ENCODE results near the gene GPX2. TPM values are rescaled to one million over a fixed set of nuclear protein-coding genes. Genes with fewer than 3 reads are reported as not detected.

GPX2 gene
- total RNA-seq, 1 donor from 2014 or later = not detected

DNA sequence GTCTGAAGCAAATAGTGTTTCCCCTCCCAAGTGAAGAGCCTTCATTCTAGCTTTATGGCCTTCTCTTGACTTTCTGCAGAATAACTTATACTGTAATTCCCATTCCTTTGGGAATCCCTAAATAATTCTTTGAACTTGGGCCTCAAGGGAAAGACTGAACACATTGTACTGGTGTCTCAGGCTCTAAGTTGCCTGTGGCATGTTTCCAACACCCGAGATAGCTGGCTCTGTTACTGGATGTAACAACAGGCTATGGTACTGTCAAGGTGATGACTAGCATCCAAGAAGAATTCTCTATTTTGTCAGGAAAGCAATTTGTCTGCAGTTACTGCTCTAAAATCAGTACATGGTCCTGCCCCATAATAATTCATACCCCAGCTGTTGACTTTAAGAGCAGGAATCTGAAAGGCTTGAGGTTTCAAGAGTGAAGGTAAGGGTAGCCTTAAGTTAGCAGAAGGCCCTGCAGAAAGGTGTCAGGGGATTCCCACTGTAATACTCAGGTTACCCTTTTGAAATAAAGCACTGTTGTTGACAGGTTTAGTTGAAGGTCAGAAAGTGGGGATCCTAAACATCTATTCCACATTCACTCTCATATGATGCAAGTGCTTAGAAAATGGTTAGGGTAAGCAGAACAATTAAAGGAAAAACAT, 5.2 kb downstream of the GPX2 start:
- peaks cover 2% of the 10 kb centered on the region for H3K4me1 Mint-ChIP-seq (ENCODE audit: low read depth, unreplicated experiment)
- no peak for DNase-seq (ENCODE audit: low read depth)

DNA sequence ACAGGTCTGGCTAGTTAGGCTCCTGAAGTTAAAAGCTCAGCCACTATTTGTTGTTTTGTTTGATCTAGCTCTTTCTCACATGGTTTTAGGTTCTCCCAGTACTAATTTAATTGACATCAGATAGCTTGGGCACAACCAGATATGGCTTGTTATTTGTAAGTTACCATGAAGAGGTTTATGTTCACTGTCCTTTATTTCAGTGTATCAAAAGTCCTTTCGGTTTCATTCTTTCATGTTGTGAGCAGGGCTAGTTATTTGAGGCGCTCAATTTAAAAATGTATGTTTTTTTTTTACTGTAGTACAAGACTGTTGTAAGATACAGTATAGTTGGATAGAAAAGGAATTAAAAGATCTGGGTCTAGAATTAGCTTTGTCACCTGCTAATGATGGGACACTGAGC, 7.0 kb downstream of the GPX2 start:
- H3K9ac ChIP-seq (ENCODE audit: low read length) = no peak overlapping the region
- no peaks in the 10 kb centered on the region for H3K4me1 ChIP-seq (ENCODE audit: insufficient read depth, low read length)
- Mint-ChIP-seq H3K36me3 (ENCODE audit: low read depth, unreplicated experiment) (peaks cover 8% of the 10 kb centered on the region), H3K4me3 (ENCODE audit: unreplicated experiment) (no peak overlapping the region), H3K9me3 (ENCODE audit: unreplicated experiment) (no peaks in the 10 kb centered on the region), H3K27me3 (ENCODE audit: low read depth, unreplicated experiment) (no peaks in the 10 kb centered on the region), H3K4me1 (ENCODE audit: low read depth, unreplicated experiment) (peaks cover 3% of the 10 kb centered on the region), H3K27ac (ENCODE audit: unreplicated experiment) (no peak overlapping the region)
- no peaks in the 10 kb centered on the region for H3K9me3 ChIP-seq (ENCODE audit: insufficient read depth, low read depth, low read length)
- H3K79me2 ChIP-seq (ENCODE audit: insufficient read depth, low read length) = no peaks in the 10 kb centered on the region
- H3K4me2 ChIP-seq (ENCODE audit: low read length) = no peak overlapping the region
- peaks cover 18% of the 10 kb centered on the region for H3K36me3 ChIP-seq (ENCODE audit: insufficient read depth, low read length)
- DNase-seq (ENCODE audit: low read depth) (no peak), FAIRE-seq (no peak)
- H3K27ac ChIP-seq (ENCODE audit: low read depth, low read length) = no peak overlapping the region
- H2AFZ ChIP-seq (ENCODE audit: low read depth, low read length) = no peak overlapping the region
- no peaks in the 10 kb centered on the region for H3K27me3 ChIP-seq (ENCODE audit: insufficient read depth, low read length)
- H3K4me3 ChIP-seq (ENCODE audit: insufficient read depth, low read depth, low read length) = no peak overlapping the region
- H4K20me1 ChIP-seq (ENCODE audit: insufficient read depth, low read length) = peaks cover 27% of the 10 kb centered on the region
- TF ChIP-seq, protein P1, sequence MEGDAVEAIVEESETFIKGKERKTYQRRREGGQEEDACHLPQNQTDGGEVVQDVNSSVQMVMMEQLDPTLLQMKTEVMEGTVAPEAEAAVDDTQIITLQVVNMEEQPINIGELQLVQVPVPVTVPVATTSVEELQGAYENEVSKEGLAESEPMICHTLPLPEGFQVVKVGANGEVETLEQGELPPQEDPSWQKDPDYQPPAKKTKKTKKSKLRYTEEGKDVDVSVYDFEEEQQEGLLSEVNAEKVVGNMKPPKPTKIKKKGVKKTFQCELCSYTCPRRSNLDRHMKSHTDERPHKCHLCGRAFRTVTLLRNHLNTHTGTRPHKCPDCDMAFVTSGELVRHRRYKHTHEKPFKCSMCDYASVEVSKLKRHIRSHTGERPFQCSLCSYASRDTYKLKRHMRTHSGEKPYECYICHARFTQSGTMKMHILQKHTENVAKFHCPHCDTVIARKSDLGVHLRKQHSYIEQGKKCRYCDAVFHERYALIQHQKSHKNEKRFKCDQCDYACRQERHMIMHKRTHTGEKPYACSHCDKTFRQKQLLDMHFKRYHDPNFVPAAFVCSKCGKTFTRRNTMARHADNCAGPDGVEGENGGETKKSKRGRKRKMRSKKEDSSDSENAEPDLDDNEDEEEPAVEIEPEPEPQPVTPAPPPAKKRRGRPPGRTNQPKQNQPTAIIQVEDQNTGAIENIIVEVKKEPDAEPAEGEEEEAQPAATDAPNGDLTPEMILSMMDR (IDR thresholded peaks at IDR 0.05; ENCODE audit: insufficient read depth, low read depth, low read length) = no peak
- TF ChIP-seq EZH2 (IDR thresholded peaks at IDR 0.05; ENCODE audit: insufficient read depth, low read length) = no peak

More for the DNA sequence above, 5.2 kb downstream of the GPX2 start:
- no peak overlapping the region for H3K4me3 ChIP-seq (ENCODE audit: insufficient read depth, low read depth, low read length)
- H3K36me3 ChIP-seq (ENCODE audit: insufficient read depth, low read length) = peaks cover 8% of the 10 kb centered on the region
- Mint-ChIP-seq H3K36me3 (ENCODE audit: low read depth, unreplicated experiment) (peaks cover 8% of the 10 kb centered on the region), H3K27ac (ENCODE audit: unreplicated experiment) (no peak overlapping the region), H3K9me3 (ENCODE audit: unreplicated experiment) (no peaks in the 10 kb centered on the region), H3K4me3 (ENCODE audit: unreplicated experiment) (no peak overlapping the region), H3K27me3 (ENCODE audit: low read depth, unreplicated experiment) (no peaks in the 10 kb centered on the region)
- no peak for FAIRE-seq
- H2AFZ ChIP-seq (ENCODE audit: low read depth, low read length) = no peak overlapping the region
- TF ChIP-seq EZH2 (IDR thresholded peaks at IDR 0.05; ENCODE audit: insufficient read depth, low read length) = no peak
- TF ChIP-seq, protein P1 (IDR thresholded peaks at IDR 0.05; ENCODE audit: insufficient read depth, low read depth, low read length) = no peak
- H3K4me1 ChIP-seq (ENCODE audit: insufficient read depth, low read length) = no peaks in the 10 kb centered on the region
- no peaks in the 10 kb centered on the region for H3K27me3 ChIP-seq (ENCODE audit: insufficient read depth, low read length)
- no peaks in the 10 kb centered on the region for H3K79me2 ChIP-seq (ENCODE audit: insufficient read depth, low read length)
- H3K9me3 ChIP-seq (ENCODE audit: insufficient read depth, low read depth, low read length) = no peaks in the 10 kb centered on the region
- H3K4me2 ChIP-seq (ENCODE audit: low read length) = no peak overlapping the region
- no peak overlapping the region for H3K27ac ChIP-seq (ENCODE audit: low read depth, low read length)
- no peak overlapping the region for H3K9ac ChIP-seq (ENCODE audit: low read length)
- H4K20me1 ChIP-seq (ENCODE audit: insufficient read depth, low read length) = peaks cover 27% of the 10 kb centered on the region

DNA sequence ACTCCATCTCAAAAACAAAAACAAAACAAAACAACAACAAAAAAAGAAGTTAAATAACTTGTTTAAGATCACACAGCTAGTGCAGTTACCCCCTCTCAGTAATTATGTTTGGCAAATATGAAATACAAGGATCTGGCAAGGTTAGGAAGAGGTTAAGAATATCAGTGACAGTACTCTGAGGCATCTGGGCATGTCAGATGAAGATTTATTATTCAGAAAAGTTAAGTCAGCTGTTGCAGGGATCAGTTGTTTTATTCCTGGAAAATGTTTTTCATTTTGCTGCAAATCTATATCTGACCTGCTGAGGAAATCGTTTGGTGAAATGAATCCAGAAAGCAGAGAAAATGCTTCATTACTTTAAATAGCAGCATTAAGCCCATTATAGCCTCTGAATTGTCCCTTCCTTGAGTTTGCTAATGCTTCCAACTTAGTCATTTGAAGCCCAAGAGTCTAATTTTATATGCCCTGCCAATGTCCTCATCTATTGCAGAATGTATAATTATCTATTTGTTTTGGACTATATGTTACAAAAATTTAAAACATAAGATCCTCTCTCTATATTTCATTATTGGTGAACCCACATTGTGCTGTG, 8.1 kb downstream of the GPX2 start:
- Mint-ChIP-seq H3K36me3 (ENCODE audit: low read depth, unreplicated experiment) (peaks cover 6% of the 10 kb centered on the region), H3K9me3 (ENCODE audit: unreplicated experiment) (no peaks in the 10 kb centered on the region), H3K27ac (ENCODE audit: unreplicated experiment) (no peak overlapping the region), H3K4me1 (ENCODE audit: low read depth, unreplicated experiment) (peaks cover 10% of the 10 kb centered on the region), H3K27me3 (ENCODE audit: low read depth, unreplicated experiment) (no peaks in the 10 kb centered on the region), H3K4me3 (ENCODE audit: unreplicated experiment) (no peak overlapping the region)
- Histone ChIP-seq H3K27me3 (ENCODE audit: insufficient read depth, low read length) (no peaks in the 10 kb centered on the region), H3K27ac (ENCODE audit: low read depth, low read length) (no peak overlapping the region), H4K20me1 (ENCODE audit: insufficient read depth, low read length) (peaks cover 26% of the 10 kb centered on the region), H3K4me1 (ENCODE audit: insufficient read depth, low read length) (no peaks in the 10 kb centered on the region), H3K9ac (ENCODE audit: low read length) (no peak overlapping the region), H3K4me2 (ENCODE audit: low read length) (no peak overlapping the region), H2AFZ (ENCODE audit: low read depth, low read length) (no peak overlapping the region), H3K79me2 (ENCODE audit: insufficient read depth, low read length) (no peaks in the 10 kb centered on the region), H3K9me3 (ENCODE audit: insufficient read depth, low read depth, low read length) (no peaks in the 10 kb centered on the region), H3K4me3 (ENCODE audit: insufficient read depth, low read depth, low read length) (no peak overlapping the region), H3K36me3 (ENCODE audit: insufficient read depth, low read length) (peaks cover 18% of the 10 kb centered on the region)
- FAIRE-seq = no peak
- DNase-seq (ENCODE audit: low read depth) = no peak
- TF ChIP-seq, protein P1 (IDR thresholded peaks at IDR 0.05; ENCODE audit: insufficient read depth, low read depth, low read length) = no peak
- no peak for TF ChIP-seq EZH2 (IDR thresholded peaks at IDR 0.05; ENCODE audit: insufficient read depth, low read length)
